HepG2 (cell line): Measurements from ENCODE around the gene HAUS5. TPM values are rescaled to one million over a fixed set of nuclear protein-coding genes. Genes with fewer than 3 reads are reported as not detected.

Source experiments
- ATAC-seq: fragments of 200-7000 bp; cut with Tn5 transposase; 3 replicates; pipeline ENCODE4 v1.9.1; 2020; ENCODE audit warnings: mild to moderate bottlenecking, moderate library complexity
- BruUV-seq: library from RNA; stranded (reverse); fragments of 400-500 nt; replicated peaks from 2 replicates; lab custom pipeline; 2021; lab: Mats Ljungman, UMichigan
- CTCF ChIA-PET: fragments of 300-600 bp; formaldehyde crosslinking; extraction: SDS; loops from one replicate; lab custom pipeline; 2021; ENCODE audit warnings: low total read pairs, inconsistent platforms, low intra/inter-chr PET ratio; lab: Yijun Ruan, JAX
- POLR2A ChIA-PET: fragments of 350-600 bp; sonication (Branson Sonifier 250); formaldehyde crosslinking; loops from one replicate; lab custom pipeline; 2020; ENCODE audit warnings: antibody characterized with exemption, inconsistent platforms; lab: Yijun Ruan, JAX
- DNase-seq: peaks from one replicate; pipeline ENCODE4 v3.0.0-alpha.2; 2015; ENCODE audit warnings: low spot score
- FAIRE-seq: peaks from 3 replicates; lab custom pipeline; 2011; peaks lifted over from hg19 to GRCh38; lab: Jason Lieb, UNC
- H2AFZ ChIP-seq: one replicate; pipeline ENCODE4 v1.6.1; 2011; ENCODE audit warnings: low read length, inconsistent platforms
- H3K27ac ChIP-seq: fragments of 300-600 bp; 3 replicates; pipeline ENCODE4 v1.8.0; 2011; ENCODE audit warnings: mixed run types, mild to moderate bottlenecking, mixed read lengths, low read length, inconsistent platforms; ENCODE audit not compliant: insufficient read depth; ENCODE audit errors: extremely low read length
- H3K27me3 ChIP-seq, 2 experiments: fragments of 200-600 bp in 1 of 2; 2 replicates in 1 of 2; 3 replicates in 1 of 2; pipeline versions ENCODE4 v1.6.0 to v1.8.0; 2011; ENCODE audit warnings: low read length in 2 of 2, mild to moderate bottlenecking in 2 of 2, moderate library complexity in 2 of 2, inconsistent platforms in 1 of 2; ENCODE audit not compliant: insufficient read depth in 2 of 2, control insufficient read depth in 1 of 2
- H3K36me3 ChIP-seq, 2 experiments: fragments of 200-600 bp in 1 of 2; replicated peaks in 1 of 2; 2 replicates in 1 of 2; 3 replicates in 1 of 2; pipeline versions ENCODE4 v1.5.1 to v1.8.0; 2011; ENCODE audit warnings: low read length in 2 of 2, inconsistent platforms in 1 of 2; ENCODE audit not compliant: insufficient read depth in 2 of 2, control insufficient read depth in 1 of 2
- H3K4me1 ChIP-seq: 2 replicates; pipeline ENCODE4 v1.5.1; 2012; ENCODE audit warnings: low read length, inconsistent platforms; ENCODE audit not compliant: insufficient read depth
- H3K4me2 ChIP-seq: 2 replicates; pipeline ENCODE4 v1.6.0; 2011; ENCODE audit warnings: low read depth, low read length, inconsistent platforms
- H3K4me3 ChIP-seq, 3 experiments: fragments of 200-600 bp in 1 of 3; sonication (generic), shearing (Covaris generic) in 1 of 3; replicated peaks in 1 of 3; 2 replicates each; pipeline ENCODE4 v1.5.1; 2011 to 2016; ENCODE audit warnings: low read length in 3 of 3, inconsistent platforms in 2 of 3, low read depth in 2 of 3, mild to moderate bottlenecking in 2 of 3, control low read depth in 1 of 3, mixed read lengths in 1 of 3; ENCODE audit not compliant: insufficient read depth in 1 of 3
- H3K79me2 ChIP-seq: one replicate; pipeline ENCODE4 v1.6.1; 2011; ENCODE audit warnings: low read length, inconsistent platforms; ENCODE audit not compliant: insufficient read depth
- H3K9ac ChIP-seq: 2 replicates; pipeline ENCODE4 v1.6.0; 2011; ENCODE audit warnings: mild to moderate bottlenecking, low read depth, low read length, inconsistent platforms; ENCODE audit not compliant: insufficient read depth
- H3K9me3 ChIP-seq: 2 replicates; pipeline ENCODE4 v1.5.1; 2012; ENCODE audit warnings: mild to moderate bottlenecking, low read length
- H4K20me1 ChIP-seq: 2 replicates; pipeline ENCODE4 v1.6.0; 2011; ENCODE audit warnings: inconsistent platforms, mild to moderate bottlenecking, low read length, moderate library complexity; ENCODE audit not compliant: insufficient read depth
- FOXP1 ChIP-seq, 2 experiments: fragments of 450-650 bp in 1 of 2; IDR thresholded peaks; 2 replicates each; pipeline ENCODE4 v1.6.1; 2017 to 2018; ENCODE audit warnings: antibody characterized with exemption in 1 of 2
- GABPA ChIP-seq, 2 experiments: IDR thresholded peaks; 2 replicates each; pipeline ENCODE4 v1.6.1; 2011 to 2016; ENCODE audit warnings: low read depth in 2 of 2, low read length in 1 of 2, missing biosample characterization in 1 of 2, missing genetic modification characterization in 1 of 2
- HCFC1 ChIP-seq: fragments of 150-350 bp; IDR thresholded peaks from 2 replicates; pipeline ENCODE4 v1.6.1; 2014; ENCODE audit warnings: low read depth, low read length
- HOXA5 ChIP-seq: sonication (generic); formaldehyde crosslinking; IDR thresholded peaks from 2 replicates; pipeline ENCODE4 v1.4.0; 2020; ENCODE audit warnings: missing genetic modification reagents
- MBD4 ChIP-seq: IDR thresholded peaks from 2 replicates; pipeline ENCODE4 v1.6.1; 2012; ENCODE audit warnings: low read length, inconsistent platforms, borderline replicate concordance
- NFYB ChIP-seq: sonication (generic); formaldehyde crosslinking; IDR thresholded peaks from 2 replicates; pipeline ENCODE4 v1.4.0; 2020; ENCODE audit warnings: missing genetic modification reagents
- POGZ ChIP-seq: sonication (generic); formaldehyde crosslinking; IDR thresholded peaks from 2 replicates; pipeline ENCODE4 v1.4.0; 2020; ENCODE audit warnings: mild to moderate bottlenecking, missing genetic modification reagents
- POLR2A ChIP-seq, 2 experiments: IDR thresholded peaks; 2 replicates each; pipeline ENCODE4 v1.6.1; 2011; ENCODE audit warnings: low read depth in 2 of 2, low read length in 2 of 2, mild to moderate bottlenecking in 1 of 2, moderate library complexity in 1 of 2; ENCODE audit not compliant: insufficient read depth in 1 of 2
- POLR2G ChIP-seq: fragments of 200-400 bp; formaldehyde crosslinking; IDR thresholded peaks from 2 replicates; pipeline ENCODE4 v1.6.1; 2018; ENCODE audit warnings: mild to moderate bottlenecking, low read depth, low read length, moderate library complexity
- SNAI1 ChIP-seq: sonication (generic); formaldehyde crosslinking; IDR thresholded peaks from 2 replicates; pipeline ENCODE4 v1.5.0; 2020; ENCODE audit warnings: mild to moderate bottlenecking, missing genetic modification reagents, borderline replicate concordance
- YEATS4 ChIP-seq: sonication (generic); formaldehyde crosslinking; IDR thresholded peaks from 2 replicates; pipeline ENCODE4 v1.4.0; 2020; ENCODE audit warnings: missing genetic modification reagents, borderline replicate concordance
- ZNF557 ChIP-seq: sonication (generic); formaldehyde crosslinking; IDR thresholded peaks from 2 replicates; pipeline ENCODE4 v1.4.0; 2020; ENCODE audit warnings: missing genetic modification reagents
- ZNF850 ChIP-seq: sonication (generic); formaldehyde crosslinking; conservative IDR thresholded peaks from 2 replicates; pipeline ENCODE4 v1.9.0; 2021; ENCODE audit warnings: mild to moderate bottlenecking, missing genetic modification reagents
- WGBS: methylation state at CpG from one replicate; pipeline ENCODE4 v1.1.6; 2017; ENCODE audit warnings: low lambda C conversion rate; 5-methylcytosine and 5-hydroxymethylcytosine counted together
- in situ Hi-C: cut with HindIII; loops from 2 replicates; pipeline ENCODE4 v1.10.0; 2017; ENCODE audit warnings: low pct_unique_long_range_greater_than_20kb; ENCODE audit not compliant: extremely low pct_ligation_motif_present
- intact Hi-C: fragments of 100-400 bp; cut with micrococcal nuclease; formaldehyde crosslinking; loops from one replicate; pipeline ENCODE4 v1.10.0; 2022; ENCODE audit not compliant: unreplicated experiment
- polyA plus RNA-seq, 8 experiments: library from polyadenylated mRNA; depleted of rRNA in 3 of 8; stranded (reverse) in 7 of 8; unstranded in 1 of 8; fragments of >200 nt; fragmentation: Illumina TruSeq in 4 of 8; extraction: Trizol in 4 of 8; gene quantifications; 2 replicates each; pipeline versions ENCODE4 v1.2.1 to v1.2.3, GENCODE V29; 2011 to 2016; ENCODE audit warnings: low read depth in 4 of 8, missing spikeins in 1 of 8, mixed read lengths in 1 of 8; ENCODE audit not compliant: insufficient read depth in 1 of 8
- total RNA-seq, 5 experiments: library from RNA; depleted of rRNA; stranded (reverse); fragments of >200 nt; fragmentation: Illumina TruSeq; extraction: Trizol; gene quantifications; 2 replicates each; pipeline ENCODE4 v1.2.3, GENCODE V29; 2016; ENCODE audit warnings: low read depth in 1 of 5
- TF ChIP-seq, protein P1 (sequence below): sonication (generic); formaldehyde crosslinking; IDR thresholded peaks from 2 replicates; pipeline ENCODE4 v1.8.0; 2022; ENCODE audit warnings: mild to moderate bottlenecking, missing genetic modification reagents; ENCODE audit not compliant: insufficient replicate concordance
- TF ChIP-seq, protein P2 (sequence below): IDR thresholded peaks from 2 replicates; pipeline ENCODE4 v1.6.1; 2016; ENCODE audit warnings: low read depth, control low read depth
- TF ChIP-seq, protein P3 (sequence below): sonication (generic); formaldehyde crosslinking; conservative IDR thresholded peaks from 2 replicates; pipeline ENCODE4 v1.8.0; 2022; ENCODE audit warnings: mild to moderate bottlenecking, moderate library complexity, missing genetic modification reagents

HAUS5 gene
- total and polyA plus RNA-seq, 2 of the 13 experiments (the other 11 are each of a cell fraction or from before 2014, with no cell fraction given), result 10.3 to 17.7 TPM

GRCh38 chr19:35648017-35648961, 35.8 kb downstream of the HAUS5 start, which contains the start of gene COX6B1:
Gene COX6B1 (plus strand): TSS chr19:35648323. CDS start chr19:35651244, 2,921 bp downstream.
- peak; percentile 97 for FAIRE-seq
- TF ChIP-seq ZNF850 (CRISPR knock-in tag) (no peak), SNAI1 (no peak), NFYB (CRISPR knock-in tag) (peak; percentile 95), FOXP1 (IDR thresholded peaks at IDR 0.05) (no peak), FOXP1 (CRISPR knock-in tag; IDR thresholded peaks at IDR 0.05) (no peak), POLR2G (peak; percentile 86), ZNF557 (CRISPR knock-in tag) (no peak), MBD4 (no peak), POGZ (CRISPR knock-in tag) (no peak), POLR2A (IDR thresholded peaks at IDR 0.05; ENCODE audit: insufficient read depth in 1 of 2, low read depth in 2 of 2, low read length in 2 of 2) (peak; percentile 79 to 90), YEATS4 (CRISPR knock-in tag) (peak; percentile 29; the same call in 1 of the 2 replicates), GABPA (IDR thresholded peaks at IDR 0.05; ENCODE audit: low read depth, low read length) (peak; percentile 87), GABPA (CRISPR knock-in tag; IDR thresholded peaks at IDR 0.05; ENCODE audit: low read depth) (peak; percentile 96), HOXA5 (no peak), HCFC1 (no peak)
- TF ChIP-seq, protein P1, sequence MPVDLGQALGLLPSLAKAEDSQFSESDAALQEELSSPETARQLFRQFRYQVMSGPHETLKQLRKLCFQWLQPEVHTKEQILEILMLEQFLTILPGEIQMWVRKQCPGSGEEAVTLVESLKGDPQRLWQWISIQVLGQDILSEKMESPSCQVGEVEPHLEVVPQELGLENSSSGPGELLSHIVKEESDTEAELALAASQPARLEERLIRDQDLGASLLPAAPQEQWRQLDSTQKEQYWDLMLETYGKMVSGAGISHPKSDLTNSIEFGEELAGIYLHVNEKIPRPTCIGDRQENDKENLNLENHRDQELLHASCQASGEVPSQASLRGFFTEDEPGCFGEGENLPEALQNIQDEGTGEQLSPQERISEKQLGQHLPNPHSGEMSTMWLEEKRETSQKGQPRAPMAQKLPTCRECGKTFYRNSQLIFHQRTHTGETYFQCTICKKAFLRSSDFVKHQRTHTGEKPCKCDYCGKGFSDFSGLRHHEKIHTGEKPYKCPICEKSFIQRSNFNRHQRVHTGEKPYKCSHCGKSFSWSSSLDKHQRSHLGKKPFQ, result no peak
- TF ChIP-seq, protein P2, sequence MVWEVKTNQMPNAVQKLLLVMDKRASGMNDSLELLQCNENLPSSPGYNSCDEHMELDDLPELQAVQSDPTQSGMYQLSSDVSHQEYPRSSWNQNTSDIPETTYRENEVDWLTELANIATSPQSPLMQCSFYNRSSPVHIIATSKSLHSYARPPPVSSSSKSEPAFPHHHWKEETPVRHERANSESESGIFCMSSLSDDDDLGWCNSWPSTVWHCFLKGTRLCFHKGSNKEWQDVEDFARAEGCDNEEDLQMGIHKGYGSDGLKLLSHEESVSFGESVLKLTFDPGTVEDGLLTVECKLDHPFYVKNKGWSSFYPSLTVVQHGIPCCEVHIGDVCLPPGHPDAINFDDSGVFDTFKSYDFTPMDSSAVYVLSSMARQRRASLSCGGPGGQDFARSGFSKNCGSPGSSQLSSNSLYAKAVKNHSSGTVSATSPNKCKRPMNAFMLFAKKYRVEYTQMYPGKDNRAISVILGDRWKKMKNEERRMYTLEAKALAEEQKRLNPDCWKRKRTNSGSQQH (CRISPR knock-in tag), result peak; percentile 64; the same call in 1 of the 2 replicates
- TF ChIP-seq, protein P3, sequence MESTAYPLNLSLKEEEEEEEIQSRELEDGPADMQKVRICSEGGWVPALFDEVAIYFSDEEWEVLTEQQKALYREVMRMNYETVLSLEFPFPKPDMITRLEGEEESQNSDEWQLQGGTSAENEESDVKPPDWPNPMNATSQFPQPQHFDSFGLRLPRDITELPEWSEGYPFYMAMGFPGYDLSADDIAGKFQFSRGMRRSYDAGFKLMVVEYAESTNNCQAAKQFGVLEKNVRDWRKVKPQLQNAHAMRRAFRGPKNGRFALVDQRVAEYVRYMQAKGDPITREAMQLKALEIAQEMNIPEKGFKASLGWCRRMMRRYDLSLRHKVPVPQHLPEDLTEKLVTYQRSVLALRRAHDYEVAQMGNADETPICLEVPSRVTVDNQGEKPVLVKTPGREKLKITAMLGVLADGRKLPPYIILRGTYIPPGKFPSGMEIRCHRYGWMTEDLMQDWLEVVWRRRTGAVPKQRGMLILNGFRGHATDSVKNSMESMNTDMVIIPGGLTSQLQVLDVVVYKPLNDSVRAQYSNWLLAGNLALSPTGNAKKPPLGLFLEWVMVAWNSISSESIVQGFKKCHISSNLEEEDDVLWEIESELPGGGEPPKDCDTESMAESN (CRISPR knock-in tag), result no peak

More at GRCh38 chr19:35648017-35648961, 35.8 kb downstream of the HAUS5 start, which contains the start of gene COX6B1:
- H3K36me3 ChIP-seq, result peaks cover 6 to 14% of the 10 kb centered on the region in 2 experiments; a peak in 3 of 5 replicates
- H3K4me3 ChIP-seq, result peak within 1 kb of the TSS; percentile 92 to 93 (median 93)
- no peaks in the 10 kb centered on the region; a peak in 1 of 5 replicates for H3K27me3 ChIP-seq
- peak within 1 kb of the TSS; percentile 85 for H3K4me2 ChIP-seq
- peak; percentile 97 for DNase-seq
- peak; percentile 70 for ATAC-seq
- peaks cover 51% of the 10 kb centered on the region for H3K4me1 ChIP-seq
- peak within 1 kb of the TSS; percentile 74 for H3K27ac ChIP-seq
- in situ Hi-C loops (no loop called here), intact Hi-C loops (loop anchor here (1.0 to 10.0 kb wide), 2 partner anchors 13 to 93 kb away; no protein-coding TSS in a partner anchor)
- peaks cover 21% of the 10 kb centered on the region for H3K79me2 ChIP-seq
- no peak within 1 kb of the TSS for H2AFZ ChIP-seq
- 2% methylated on average over 33 of the region's 46 CpGs for WGBS
- no peaks in the 10 kb centered on the region for H3K9me3 ChIP-seq
- TSS peak; percentile 91 for BruUV-seq
- CTCF ChIA-PET, result no interaction called here
- H3K9ac ChIP-seq, result peak within 1 kb of the TSS; percentile 91
- POLR2A ChIA-PET, result interaction anchor here (0.8 to 1.8 kb wide), 14 partner anchors 10 to 138 kb away, joined by 3 to 38 read pairs (median 5); partner anchors contain the start of genes HAUS5, LIN37, PSENEN and RBM42
- H4K20me1 ChIP-seq, result no peaks in the 10 kb centered on the region
